Measurements from ENCODE around the gene ASTE1.

The ASTE1 gene, protein sequence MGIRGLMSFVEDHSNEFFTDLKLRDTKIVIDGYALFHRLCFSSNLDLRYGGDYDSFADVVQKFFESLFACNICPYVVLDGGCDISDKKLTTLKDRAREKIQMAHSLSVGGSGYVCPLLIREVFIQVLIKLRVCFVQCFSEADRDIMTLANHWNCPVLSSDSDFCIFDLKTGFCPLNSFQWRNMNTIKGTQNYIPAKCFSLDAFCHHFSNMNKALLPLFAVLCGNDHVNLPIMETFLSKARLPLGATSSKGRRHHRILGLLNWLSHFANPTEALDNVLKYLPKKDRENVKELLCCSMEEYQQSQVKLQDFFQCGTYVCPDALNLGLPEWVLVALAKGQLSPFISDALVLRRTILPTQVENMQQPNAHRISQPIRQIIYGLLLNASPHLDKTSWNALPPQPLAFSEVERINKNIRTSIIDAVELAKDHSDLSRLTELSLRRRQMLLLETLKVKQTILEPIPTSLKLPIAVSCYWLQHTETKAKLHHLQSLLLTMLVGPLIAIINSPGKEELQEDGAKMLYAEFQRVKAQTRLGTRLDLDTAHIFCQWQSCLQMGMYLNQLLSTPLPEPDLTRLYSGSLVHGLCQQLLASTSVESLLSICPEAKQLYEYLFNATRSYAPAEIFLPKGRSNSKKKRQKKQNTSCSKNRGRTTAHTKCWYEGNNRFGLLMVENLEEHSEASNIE

DNA sequence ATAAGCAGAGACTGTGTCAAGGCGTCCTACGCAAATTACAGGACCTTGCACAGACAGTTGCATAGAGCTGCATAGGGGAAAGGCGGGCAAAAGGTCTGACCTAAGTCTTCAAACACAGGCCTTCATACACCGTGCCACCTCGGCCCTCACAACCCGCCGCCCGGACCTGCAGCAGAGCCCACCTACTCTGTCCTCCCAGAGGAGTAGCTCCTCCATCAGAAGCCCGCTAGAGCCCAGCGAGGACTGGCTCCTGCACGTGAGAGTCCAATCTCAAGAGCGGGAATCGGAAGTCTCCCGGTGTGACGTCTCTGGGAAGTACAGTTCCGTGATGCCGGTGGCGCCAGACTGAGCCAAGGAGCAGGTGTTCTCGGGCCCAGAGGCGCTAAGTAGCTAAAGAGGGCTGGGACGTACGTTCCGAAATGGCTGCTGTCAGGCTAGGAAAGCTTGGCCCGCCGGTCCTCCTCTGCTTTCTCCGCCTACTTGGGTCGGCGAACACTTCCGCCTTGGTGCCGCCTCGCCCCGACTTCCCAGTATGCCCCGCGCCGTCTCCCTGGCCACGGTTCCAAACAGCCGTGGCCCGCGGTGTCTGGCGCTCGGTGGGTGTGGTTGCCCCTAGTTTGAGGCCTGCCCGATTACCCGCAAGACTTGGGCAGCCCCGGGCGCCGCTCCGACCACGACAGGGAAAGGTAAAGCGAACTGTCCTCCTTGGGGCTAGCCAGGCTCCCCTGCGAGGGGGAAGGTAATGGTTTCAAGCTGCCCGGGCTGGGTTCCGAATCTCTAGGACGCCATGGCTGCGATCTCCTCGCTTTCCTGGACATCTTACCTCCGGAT, at the start of gene ASTE1, which contains the start of gene NEK11:
TSS of gene ASTE1 (minus strand) at position 505 of the 831 bp plus-strand sequence. CDS start 1,519 bp downstream, outside the sequence.
TSS of gene NEK11 (plus strand) at position 557 of the 831 bp plus-strand sequence. CDS start 2,832 bp downstream, outside the sequence.
- H3K27ac ChIP-seq (ENCODE audit: low read depth, low read length) = no peak within 1 kb of the TSS
- H3K36me3 ChIP-seq (ENCODE audit: control insufficient read depth, insufficient read depth, low read length) = peaks cover 5% of the 10 kb centered on the region; the same call in 1 of the 2 replicates
- no peaks in the 10 kb centered on the region for H3K9me3 ChIP-seq (ENCODE audit: control insufficient read depth, insufficient read depth, low read depth, low read length)
- H3K4me1 ChIP-seq (ENCODE audit: control insufficient read depth, insufficient read depth, low read length) = no peaks in the 10 kb centered on the region; the same call in 1 of the 2 replicates
- peak within 1 kb of the TSS; percentile 82 for H3K4me3 ChIP-seq (ENCODE audit: low read depth, low read length)
- H3K27me3 ChIP-seq (ENCODE audit: control insufficient read depth, insufficient read depth, low read length) = no peaks in the 10 kb centered on the region
- peak within 1 kb of the TSS; percentile 86 for H3K9ac ChIP-seq (ENCODE audit: low read length)

DNA sequence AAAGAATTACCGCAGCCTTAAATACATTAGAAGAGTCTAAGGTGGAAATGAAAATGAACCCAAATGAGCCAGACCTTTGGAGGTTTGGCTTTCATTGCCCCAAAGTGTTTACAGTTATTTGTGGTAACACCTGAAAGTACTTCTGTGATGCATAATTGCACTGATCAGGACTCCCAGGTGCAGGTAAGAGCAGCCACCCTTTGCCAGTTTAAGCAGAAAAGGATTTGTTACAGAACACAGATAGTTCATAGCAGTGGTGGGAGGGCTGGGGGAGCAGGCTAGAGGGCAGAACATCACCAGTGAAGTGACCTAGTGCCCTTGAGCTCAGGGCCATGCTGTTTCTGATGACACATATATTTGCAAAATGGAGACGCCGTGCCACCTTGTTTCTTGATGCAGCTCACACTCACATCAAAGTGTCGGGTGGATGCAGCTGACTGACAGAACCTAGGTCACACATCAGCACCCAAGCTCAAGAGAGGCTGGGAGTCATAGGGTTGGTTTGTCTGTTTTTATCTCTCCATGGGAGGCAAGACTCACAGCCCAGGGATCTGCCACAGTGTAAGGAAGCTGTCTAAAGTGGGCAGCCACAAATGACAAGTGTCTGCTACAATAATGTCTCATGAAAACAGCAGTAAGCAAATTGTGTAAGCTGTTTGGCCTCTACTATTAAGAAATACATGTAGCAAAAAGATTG, 49.2 kb upstream of the ASTE1 start:
- Histone ChIP-seq H3K9ac (ENCODE audit: low read length) (no peak overlapping the region), H3K36me3 (ENCODE audit: control insufficient read depth, insufficient read depth, low read length) (no peaks in the 10 kb centered on the region), H3K4me1 (ENCODE audit: control insufficient read depth, insufficient read depth, low read length) (peaks cover 21% of the 10 kb centered on the region), H3K4me3 (ENCODE audit: low read depth, low read length) (no peak overlapping the region), H3K27ac (ENCODE audit: low read depth, low read length) (no peak overlapping the region), H3K9me3 (ENCODE audit: control insufficient read depth, insufficient read depth, low read depth, low read length) (no peaks in the 10 kb centered on the region), H3K27me3 (ENCODE audit: control insufficient read depth, insufficient read depth, low read length) (no peaks in the 10 kb centered on the region)

DNA sequence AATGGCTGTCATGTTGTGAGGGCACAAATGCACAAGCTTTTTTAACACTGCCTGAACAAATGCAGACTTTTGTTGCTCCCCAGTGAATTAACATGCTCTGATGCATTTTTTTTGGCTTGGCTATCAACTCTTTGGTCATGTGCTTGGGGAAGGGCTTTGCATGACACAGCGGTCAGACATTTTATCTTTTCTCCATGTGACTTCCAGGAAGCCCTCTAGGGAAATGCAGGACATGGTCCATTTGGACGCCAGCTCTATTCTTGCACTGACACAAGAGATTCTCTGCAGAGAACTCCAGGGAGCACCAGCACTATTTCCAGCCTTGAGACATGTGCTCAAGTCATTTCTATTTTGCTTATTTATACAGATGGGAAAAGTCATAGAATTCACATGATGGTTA, 46.2 kb upstream of the ASTE1 start:
- Histone ChIP-seq H3K27ac (ENCODE audit: low read depth, low read length) (no peak overlapping the region), H3K36me3 (ENCODE audit: control insufficient read depth, insufficient read depth, low read length) (no peaks in the 10 kb centered on the region), H3K27me3 (ENCODE audit: control insufficient read depth, insufficient read depth, low read length) (no peaks in the 10 kb centered on the region), H3K9me3 (ENCODE audit: control insufficient read depth, insufficient read depth, low read depth, low read length) (no peaks in the 10 kb centered on the region), H3K4me1 (ENCODE audit: control insufficient read depth, insufficient read depth, low read length) (peaks cover 15% of the 10 kb centered on the region), H3K9ac (ENCODE audit: low read length) (no peak overlapping the region), H3K4me3 (ENCODE audit: low read depth, low read length) (no peak overlapping the region)

DNA sequence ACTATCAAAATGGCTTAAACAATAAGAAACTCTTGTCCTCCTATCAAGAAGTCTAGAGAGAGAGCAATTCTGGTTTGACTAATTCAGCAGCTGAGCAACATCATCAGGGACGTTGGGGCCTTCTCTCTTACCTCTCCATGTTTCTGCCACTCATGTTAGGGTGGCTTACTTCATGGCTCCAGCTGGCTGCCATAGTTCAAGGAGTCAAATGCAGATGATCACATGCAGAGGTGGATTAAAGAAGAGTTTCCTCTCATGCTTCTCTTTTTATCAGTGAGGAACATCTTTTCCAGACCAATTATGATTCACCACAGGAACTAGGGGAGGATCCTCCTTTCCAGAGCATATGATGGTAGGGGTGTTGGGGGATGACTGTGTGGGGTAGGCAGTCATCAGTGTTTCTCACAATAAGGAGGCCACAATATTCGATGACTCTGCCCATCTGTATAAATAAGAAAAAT, 45.5 kb upstream of the ASTE1 start:
- no peak overlapping the region for H3K27ac ChIP-seq (ENCODE audit: low read depth, low read length)
- peaks cover 8% of the 10 kb centered on the region; the same call in 1 of the 2 replicates for H3K4me1 ChIP-seq (ENCODE audit: control insufficient read depth, insufficient read depth, low read length)

DNA sequence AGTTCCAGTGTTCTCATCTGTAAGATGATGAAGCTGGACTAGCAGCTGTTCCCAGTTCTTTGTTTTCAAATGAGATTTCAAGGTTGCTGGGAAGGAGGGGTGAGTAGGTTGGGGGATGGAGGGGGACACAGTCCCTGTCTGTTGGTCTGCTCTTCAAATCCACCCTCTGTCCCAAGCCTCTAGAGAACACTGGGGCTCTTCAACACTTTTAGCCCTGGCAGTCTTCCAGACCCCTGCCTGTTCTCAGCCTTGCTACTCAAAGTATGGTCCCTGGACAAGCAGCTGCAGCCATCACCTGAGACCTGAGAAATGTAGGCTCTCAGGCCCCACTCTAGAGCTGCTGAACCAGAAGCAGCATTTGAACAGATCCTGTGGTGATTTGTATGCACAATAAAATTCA, 41.4 kb upstream of the ASTE1 start:
- Histone ChIP-seq H3K9me3 (ENCODE audit: control insufficient read depth, insufficient read depth, low read depth, low read length) (no peaks in the 10 kb centered on the region), H3K36me3 (ENCODE audit: control insufficient read depth, insufficient read depth, low read length) (no peaks in the 10 kb centered on the region), H3K27me3 (ENCODE audit: control insufficient read depth, insufficient read depth, low read length) (no peaks in the 10 kb centered on the region), H3K4me3 (ENCODE audit: low read depth, low read length) (no peak overlapping the region), H3K9ac (ENCODE audit: low read length) (no peak overlapping the region), H3K4me1 (ENCODE audit: control insufficient read depth, insufficient read depth, low read length) (no peaks in the 10 kb centered on the region), H3K27ac (ENCODE audit: low read depth, low read length) (no peak overlapping the region)

More for the DNA sequence above, 45.5 kb upstream of the ASTE1 start:
- no peak overlapping the region for H3K4me3 ChIP-seq (ENCODE audit: low read depth, low read length)
- no peaks in the 10 kb centered on the region for H3K9me3 ChIP-seq (ENCODE audit: control insufficient read depth, insufficient read depth, low read depth, low read length)
- no peak overlapping the region for H3K9ac ChIP-seq (ENCODE audit: low read length)
- no peaks in the 10 kb centered on the region for H3K27me3 ChIP-seq (ENCODE audit: control insufficient read depth, insufficient read depth, low read length)
- H3K36me3 ChIP-seq (ENCODE audit: control insufficient read depth, insufficient read depth, low read length) = no peaks in the 10 kb centered on the region

DNA sequence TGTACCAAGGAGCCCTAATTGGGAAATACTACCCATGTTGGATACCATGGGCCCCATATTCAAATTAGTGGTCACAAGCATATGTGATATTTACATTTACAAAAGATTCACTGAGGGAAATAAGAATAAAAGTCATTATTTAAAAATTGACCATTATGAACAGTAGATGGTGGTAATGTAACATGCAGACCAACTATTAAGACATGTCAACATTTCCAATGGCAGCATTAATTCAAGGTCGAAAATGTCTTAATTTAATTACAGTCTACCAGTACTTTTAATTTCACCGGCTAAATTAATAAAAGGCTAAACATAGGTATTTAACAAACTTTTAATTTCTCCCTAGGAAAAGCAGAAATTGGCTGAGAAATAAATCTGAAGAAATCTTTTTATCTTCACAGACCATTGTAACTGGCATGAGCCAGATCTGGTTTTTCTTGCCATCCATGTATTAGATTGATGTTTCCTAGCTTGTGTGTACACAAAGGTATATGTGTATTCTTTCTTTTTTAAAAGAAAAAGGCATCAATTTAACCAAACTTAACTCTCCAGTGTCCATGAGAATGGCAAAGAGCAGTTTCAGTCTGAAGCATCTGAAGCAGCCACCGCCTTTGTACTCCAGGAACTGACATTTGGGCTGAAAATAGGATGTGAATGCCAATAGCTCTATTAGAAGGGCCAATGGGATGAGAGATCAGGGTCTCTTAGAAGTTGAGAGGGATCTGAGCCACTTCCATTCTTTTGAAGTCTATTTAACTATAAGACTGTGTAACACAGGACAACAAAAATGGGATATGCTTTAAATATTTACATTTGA, 26.6 kb upstream of the ASTE1 start:
- no peak overlapping the region for H3K4me3 ChIP-seq (ENCODE audit: low read depth, low read length)
- no peaks in the 10 kb centered on the region for H3K36me3 ChIP-seq (ENCODE audit: control insufficient read depth, insufficient read depth, low read length)
- H3K27me3 ChIP-seq (ENCODE audit: control insufficient read depth, insufficient read depth, low read length) = no peaks in the 10 kb centered on the region

DNA sequence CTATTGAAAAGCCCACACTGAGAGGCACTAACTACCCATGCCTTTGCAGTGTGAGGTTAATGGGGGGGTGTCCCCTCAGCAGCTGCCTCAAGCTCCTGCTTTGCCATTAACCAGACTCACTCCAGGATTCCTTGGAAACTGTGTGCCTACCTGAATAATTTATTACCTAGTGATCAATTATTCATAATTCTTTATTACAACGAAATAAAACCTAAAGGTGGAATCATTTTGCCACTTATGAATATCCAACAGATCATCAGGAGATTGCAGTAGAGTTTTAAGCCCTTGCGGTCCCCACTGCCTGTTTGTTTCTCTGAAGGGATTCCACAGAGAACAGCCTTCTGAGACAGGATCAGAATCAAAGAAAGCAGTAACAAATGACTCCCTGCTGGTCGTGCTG, 23.4 kb upstream of the ASTE1 start:
- Histone ChIP-seq H3K36me3 (ENCODE audit: control insufficient read depth, insufficient read depth, low read length) (no peaks in the 10 kb centered on the region), H3K9ac (ENCODE audit: low read length) (no peak overlapping the region), H3K27ac (ENCODE audit: low read depth, low read length) (no peak overlapping the region), H3K9me3 (ENCODE audit: control insufficient read depth, insufficient read depth, low read depth, low read length) (peaks cover under 1% of the 10 kb centered on the region; the same call in 1 of the 2 replicates), H3K4me1 (ENCODE audit: control insufficient read depth, insufficient read depth, low read length) (no peaks in the 10 kb centered on the region), H3K27me3 (ENCODE audit: control insufficient read depth, insufficient read depth, low read length) (no peaks in the 10 kb centered on the region), H3K4me3 (ENCODE audit: low read depth, low read length) (no peak overlapping the region)

More for the DNA sequence above, 26.6 kb upstream of the ASTE1 start:
- Histone ChIP-seq H3K9me3 (ENCODE audit: control insufficient read depth, insufficient read depth, low read depth, low read length) (no peaks in the 10 kb centered on the region), H3K27ac (ENCODE audit: low read depth, low read length) (no peak overlapping the region), H3K4me1 (ENCODE audit: control insufficient read depth, insufficient read depth, low read length) (no peaks in the 10 kb centered on the region), H3K9ac (ENCODE audit: low read length) (no peak overlapping the region)

DNA sequence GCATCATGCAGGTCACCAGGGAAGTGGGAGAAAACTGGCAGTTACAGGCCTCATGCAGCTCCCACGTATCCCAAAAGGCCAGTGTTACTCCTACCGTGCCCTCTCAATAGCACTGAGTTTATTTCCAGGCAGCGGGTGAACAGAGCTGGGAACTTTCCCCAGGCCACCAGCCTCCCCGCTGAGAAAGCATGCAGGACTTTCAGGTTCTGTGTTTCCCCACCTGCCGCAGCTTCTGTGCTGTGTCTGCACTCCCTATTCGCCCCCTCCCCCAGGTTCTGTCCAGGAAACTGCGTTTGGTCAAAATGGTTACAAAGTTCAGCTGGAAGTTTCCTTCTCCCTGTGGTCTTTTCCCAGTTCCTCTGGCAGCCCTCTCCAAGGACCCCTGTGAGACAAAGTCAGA, 21.4 kb upstream of the ASTE1 start:
- Histone ChIP-seq H3K36me3 (ENCODE audit: control insufficient read depth, insufficient read depth, low read length) (no peaks in the 10 kb centered on the region), H3K27ac (ENCODE audit: low read depth, low read length) (no peak overlapping the region), H3K4me3 (ENCODE audit: low read depth, low read length) (peak overlapping the region; percentile 25; the same call in 1 of the 2 replicates), H3K9ac (ENCODE audit: low read length) (no peak overlapping the region), H3K9me3 (ENCODE audit: control insufficient read depth, insufficient read depth, low read depth, low read length) (peaks cover 2% of the 10 kb centered on the region; the same call in 1 of the 2 replicates), H3K4me1 (ENCODE audit: control insufficient read depth, insufficient read depth, low read length) (no peaks in the 10 kb centered on the region), H3K27me3 (ENCODE audit: control insufficient read depth, insufficient read depth, low read length) (no peaks in the 10 kb centered on the region)

DNA sequence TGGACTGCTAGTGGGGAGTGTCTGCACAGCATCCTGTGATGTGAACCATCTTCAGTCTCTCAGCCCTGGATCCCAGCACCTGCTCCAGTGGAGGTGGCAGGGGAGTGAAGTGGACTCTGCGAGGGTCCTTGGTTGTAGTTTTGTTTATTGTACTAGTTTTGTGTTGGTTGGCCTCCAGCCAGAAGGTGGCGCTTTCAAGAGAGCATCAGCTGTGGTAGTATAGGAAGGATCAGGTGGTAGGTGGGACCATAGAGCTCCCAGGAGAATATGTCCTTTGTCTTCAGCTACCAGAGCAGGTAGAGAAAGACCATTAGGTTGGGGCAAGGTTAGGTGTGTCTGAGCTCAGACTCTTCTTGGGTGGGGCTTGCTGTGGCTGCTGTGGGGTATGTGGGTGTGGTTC, 21.0 kb upstream of the ASTE1 start:
- no peak overlapping the region for H3K9ac ChIP-seq (ENCODE audit: low read length)
- H3K27ac ChIP-seq (ENCODE audit: low read depth, low read length) = no peak overlapping the region
- H3K36me3 ChIP-seq (ENCODE audit: control insufficient read depth, insufficient read depth, low read length) = no peaks in the 10 kb centered on the region
- H3K4me1 ChIP-seq (ENCODE audit: control insufficient read depth, insufficient read depth, low read length) = no peaks in the 10 kb centered on the region; the same call in 1 of the 2 replicates
- H3K4me3 ChIP-seq (ENCODE audit: low read depth, low read length) = peak overlapping the region; percentile 25; the same call in 1 of the 2 replicates
- H3K27me3 ChIP-seq (ENCODE audit: control insufficient read depth, insufficient read depth, low read length) = no peaks in the 10 kb centered on the region
- H3K9me3 ChIP-seq (ENCODE audit: control insufficient read depth, insufficient read depth, low read depth, low read length) = peaks cover 2% of the 10 kb centered on the region; the same call in 1 of the 2 replicates

All from HUES6 (cell line).